Naive thymus-derived CD4-positive, alpha-beta T cell (primary cell): Measurements from ENCODE around the gene ATP8B1. TPM values are rescaled to one million over a fixed set of nuclear protein-coding genes. Genes with fewer than 3 reads are reported as not detected.

Source experiments
- ATAC-seq: fragments of 150-1000 bp; cut with Tn5 transposase; 2 replicates; pipeline ENCODE4 v1.10.0; 2021; ENCODE audit warnings: mild to moderate bottlenecking, moderate library complexity
- CTCF ChIA-PET: fragments of 350-600 bp; sonication (Branson Sonifier 250); formaldehyde crosslinking; loops from one replicate; lab custom pipeline; 2021; ENCODE audit warnings: antibody characterized with exemption; lab: Charles Lee
- POLR2A ChIA-PET: fragments of 350-600 bp; sonication (Branson Sonifier 250); formaldehyde crosslinking; loops from one replicate; lab custom pipeline; 2021; ENCODE audit warnings: antibody characterized with exemption, inconsistent platforms; lab: Charles Lee
- DNase-seq, 9 donors: peaks; one replicate each; pipeline versions ENCODE4 v3.0.0 to v3.0.0-alpha.2; 2020 to 2022; ENCODE audit warnings: mixed read lengths in 1 of 9
- H3K27ac ChIP-seq: one replicate; pipeline ENCODE4 v1.7.0; 2013; ENCODE audit warnings: mild to moderate bottlenecking, low read depth, low read length, moderate library complexity
- H3K27me3 ChIP-seq, 2 donors: one replicate each; pipeline ENCODE4 v1.7.0; 2013; ENCODE audit warnings: low read length in 2 of 2, mild to moderate bottlenecking in 2 of 2, moderate library complexity in 2 of 2; ENCODE audit not compliant: control insufficient read depth in 2 of 2, insufficient read depth in 2 of 2
- H3K36me3 ChIP-seq, 3 experiments: 1 replicate in 2 of 3; 2 replicates in 1 of 3; pipeline ENCODE4 v1.7.0; 2013; ENCODE audit warnings: low read length in 3 of 3, mild to moderate bottlenecking in 3 of 3, moderate library complexity in 1 of 3; ENCODE audit not compliant: insufficient read depth in 3 of 3, control insufficient read depth in 2 of 3
- H3K4me1 ChIP-seq, 2 donors: one replicate each; pipeline ENCODE4 v1.7.0; 2013; ENCODE audit warnings: low read length in 2 of 2, mild to moderate bottlenecking in 2 of 2, moderate library complexity in 1 of 2; ENCODE audit not compliant: control insufficient read depth in 2 of 2, insufficient read depth in 2 of 2
- H3K4me3 ChIP-seq: 2 replicates; pipeline ENCODE4 v1.7.0; 2013; ENCODE audit warnings: mild to moderate bottlenecking, low read length
- H3K9me3 ChIP-seq, 3 experiments: 1 replicate in 2 of 3; 2 replicates in 1 of 3; pipeline ENCODE4 v1.7.0; 2013; ENCODE audit warnings: low read length in 3 of 3; ENCODE audit not compliant: control insufficient read depth in 2 of 3
- H3K27ac Mint-ChIP-seq, 9 donors: one replicate each; pipeline ENCODE4 v1.8.0; 2020 to 2022; ENCODE audit warnings: mixed read lengths in 9 of 9, mild to moderate bottlenecking in 8 of 9, moderate library complexity in 5 of 9, inconsistent platforms in 2 of 9
- H3K27me3 Mint-ChIP-seq, 5 donors: one replicate each; pipeline ENCODE4 v1.8.0; 2021 to 2022; ENCODE audit warnings: mixed read lengths in 5 of 5, mild to moderate bottlenecking in 1 of 5
- H3K36me3 Mint-ChIP-seq, 5 donors: one replicate each; pipeline ENCODE4 v1.8.0; 2020 to 2022; ENCODE audit warnings: mixed read lengths in 5 of 5, mild to moderate bottlenecking in 3 of 5, inconsistent platforms in 1 of 5
- H3K4me1 Mint-ChIP-seq, 7 donors: one replicate each; pipeline ENCODE4 v1.8.0; 2020 to 2022; ENCODE audit warnings: mixed read lengths in 7 of 7, mild to moderate bottlenecking in 3 of 7, inconsistent platforms in 1 of 7
- H3K4me3 Mint-ChIP-seq, 10 donors: one replicate each; pipeline ENCODE4 v1.8.0; 2020 to 2022; ENCODE audit warnings: mild to moderate bottlenecking in 10 of 10, mixed read lengths in 10 of 10, moderate library complexity in 6 of 10, inconsistent platforms in 2 of 10
- H3K9me3 Mint-ChIP-seq, 11 donors: one replicate each; pipeline ENCODE4 v1.8.0; 2020 to 2022; ENCODE audit warnings: mixed read lengths in 11 of 11, mild to moderate bottlenecking in 4 of 11, inconsistent platforms in 1 of 11, moderate library complexity in 1 of 11
- intact Hi-C, 2 donors: fragments of 100-400 bp; cut with micrococcal nuclease; formaldehyde crosslinking; loops; one replicate each; pipeline ENCODE4 v1.15.1; 2023
- polyA plus RNA-seq, 2 donors: library from polyadenylated mRNA; unstranded; fragments of 300-500 nt; fragmentation: Illumina TruSeq; gene quantifications; one replicate each; pipeline ENCODE4 v1.2.3, GENCODE V29; 2021
- total RNA-seq, 6 experiments: library from RNA in 5 of 6; stranded (reverse) in 5 of 6; gene quantifications; 1 replicate in 5 of 6; 2 replicates in 1 of 6; pipeline ENCODE4 v1.2.3 and lab custom pipeline; 2021 to 2026

Gene ATP8B1
- total and polyA plus RNA-seq, 7 experiments from 2014 or later, result not detected

DNA sequence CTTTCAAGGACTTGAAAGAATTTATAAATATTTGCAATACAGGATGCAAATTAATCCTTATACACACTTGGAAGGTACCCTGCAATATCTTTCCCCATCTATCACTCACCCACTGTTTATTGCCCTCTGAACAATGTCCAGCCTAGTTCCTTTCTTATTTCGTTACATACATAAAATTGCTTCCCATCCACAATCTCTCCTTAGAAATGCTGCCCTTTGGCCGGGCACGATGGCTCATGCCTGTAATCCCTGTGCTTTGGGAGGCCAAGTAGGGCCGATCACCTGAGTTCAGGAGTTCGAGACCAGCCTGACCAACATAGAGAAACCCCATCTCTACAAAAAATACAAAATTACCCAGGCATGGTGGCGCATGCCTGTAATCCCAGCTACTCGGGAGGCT is 41.2 kb upstream of the ATP8B1 start:
- ChIA-PET CTCF (no interaction called here), POLR2A (no interaction called here)
- Histone ChIP-seq H3K4me3 (no peak overlapping the region), H3K36me3 (no peaks in the 10 kb centered on the region), H3K27ac (no peak overlapping the region), H3K9me3 (no peaks in the 10 kb centered on the region), H3K27me3 (peaks cover 0 to 2% of the 10 kb centered on the region in 2 donors), H3K4me1 (no peaks in the 10 kb centered on the region)
- H3K27ac Mint-ChIP-seq, result no peak overlapping the region
- DNase-seq, result no peak
- peaks cover 0 to 1% (median 0%) of the 10 kb centered on the region in 5 donors for H3K36me3 Mint-ChIP-seq
- H3K27me3 Mint-ChIP-seq, result peaks cover 13 to 25% (median 19%) of the 10 kb centered on the region in 5 donors
- peaks cover 0 to 3% (median 0%) of the 10 kb centered on the region in 11 donors for H3K9me3 Mint-ChIP-seq
- H3K4me3 Mint-ChIP-seq, result no peak overlapping the region
- H3K4me1 Mint-ChIP-seq, result peaks cover 0 to 13% (median 0%) of the 10 kb centered on the region in 7 donors
- intact Hi-C loops, result no loop called here
- ATAC-seq, result no peak

DNA sequence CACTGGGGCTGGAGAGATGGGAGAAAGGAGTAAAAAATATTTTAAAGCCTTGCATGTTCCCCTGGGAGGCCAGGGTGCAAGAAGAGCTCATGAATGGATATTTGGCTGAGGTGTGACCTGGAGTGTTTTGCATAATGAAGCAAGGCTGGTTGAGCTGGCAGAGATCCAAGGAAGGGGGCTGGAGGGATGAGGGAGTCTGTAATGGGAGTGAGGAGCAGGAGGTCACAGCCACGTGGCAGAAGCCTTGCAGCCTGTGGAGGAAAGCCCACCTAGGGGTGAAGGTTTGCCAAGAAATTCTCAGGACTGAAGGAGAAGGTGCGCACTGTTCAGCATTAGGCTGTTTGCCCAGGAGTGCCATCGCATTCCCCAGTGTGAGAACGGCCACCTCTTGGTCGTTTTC is 40.3 kb upstream of the ATP8B1 start:
- H3K27ac ChIP-seq, result no peak overlapping the region
- H3K9me3 ChIP-seq, result no peaks in the 10 kb centered on the region
- peaks cover 13 to 31% (median 17%) of the 10 kb centered on the region in 5 donors for H3K27me3 Mint-ChIP-seq
- ATAC-seq (no peak), DNase-seq (no peak)
- peaks cover 0 to 2% of the 10 kb centered on the region in 2 donors for H3K27me3 ChIP-seq
- CTCF ChIA-PET, result no interaction called here
- H3K27ac Mint-ChIP-seq, result no peak overlapping the region
- no peak overlapping the region for H3K4me3 ChIP-seq
- H3K4me1 ChIP-seq, result no peaks in the 10 kb centered on the region
- no peaks in the 10 kb centered on the region for H3K36me3 ChIP-seq
- H3K4me3 Mint-ChIP-seq, result no peak overlapping the region
- peaks cover 0 to 3% (median 0%) of the 10 kb centered on the region in 11 donors for H3K9me3 Mint-ChIP-seq
- POLR2A ChIA-PET, result no interaction called here
- peaks cover 0 to 1% (median 0%) of the 10 kb centered on the region in 5 donors for H3K36me3 Mint-ChIP-seq
- peaks cover 0 to 15% (median 0%) of the 10 kb centered on the region in 7 donors for H3K4me1 Mint-ChIP-seq
- intact Hi-C loops, result no loop called here

DNA sequence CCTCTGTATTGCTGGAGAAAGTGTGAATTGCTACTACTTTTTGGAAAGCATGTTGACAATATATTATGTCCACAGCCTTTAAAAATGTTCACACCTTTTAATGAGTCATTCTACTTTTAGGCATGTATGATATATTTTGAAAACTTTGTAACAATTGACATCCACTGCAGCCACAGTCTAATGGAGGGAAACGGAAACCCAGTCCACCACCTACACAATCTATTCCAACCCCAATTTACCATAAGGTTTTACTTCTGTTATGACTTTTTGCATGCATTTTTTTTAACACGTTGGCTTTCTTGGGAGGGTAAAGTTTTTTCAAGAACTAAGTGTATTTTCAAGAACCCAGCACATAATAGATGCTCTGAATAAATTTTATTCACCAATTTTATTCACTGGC is 38.5 kb upstream of the ATP8B1 start:
- peaks cover 0 to 3% (median 0%) of the 10 kb centered on the region in 11 donors for H3K9me3 Mint-ChIP-seq
- Histone ChIP-seq H3K4me1 (no peaks in the 10 kb centered on the region), H3K4me3 (no peak overlapping the region), H3K27me3 (peaks cover 0 to 2% of the 10 kb centered on the region in 2 donors), H3K36me3 (no peaks in the 10 kb centered on the region), H3K9me3 (no peaks in the 10 kb centered on the region), H3K27ac (no peak overlapping the region)
- H3K27ac Mint-ChIP-seq, result no peak overlapping the region
- ChIA-PET CTCF (no interaction called here), POLR2A (no interaction called here)
- H3K27me3 Mint-ChIP-seq, result peaks cover 8 to 37% (median 14%) of the 10 kb centered on the region in 5 donors
- peaks cover 0 to 3% (median 0%) of the 10 kb centered on the region in 5 donors for H3K36me3 Mint-ChIP-seq
- H3K4me3 Mint-ChIP-seq, result no peak overlapping the region
- no peak for DNase-seq
- peaks cover 0 to 23% (median 0%) of the 10 kb centered on the region in 7 donors for H3K4me1 Mint-ChIP-seq
- no peak for ATAC-seq
- intact Hi-C loops, result no loop called here

DNA sequence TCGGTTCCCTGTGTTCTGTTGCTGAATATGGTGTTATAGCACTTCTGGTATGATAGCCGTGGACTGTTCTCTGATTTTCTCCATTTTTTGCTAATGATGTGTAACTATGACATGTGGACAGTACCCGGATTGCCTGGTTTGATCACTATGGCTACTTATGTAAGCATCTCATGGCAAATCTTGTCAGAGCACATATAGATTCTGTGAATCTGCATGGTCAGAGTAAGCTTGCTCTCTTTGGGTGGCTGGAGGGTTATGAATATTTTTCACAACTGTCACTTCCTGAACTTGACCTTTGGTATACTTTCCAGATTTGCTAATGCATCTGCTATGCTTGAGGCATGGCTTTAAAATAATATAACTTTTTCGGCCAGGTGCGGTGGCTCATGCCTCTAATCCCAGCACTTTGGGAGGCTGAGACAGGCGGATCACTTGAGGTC is 36.8 kb upstream of the ATP8B1 start:
- no peak for ATAC-seq
- DNase-seq, result no peak
- Mint-ChIP-seq H3K36me3 (peaks cover 0 to 9% (median 0%) of the 10 kb centered on the region in 5 donors), H3K27me3 (peaks cover 8 to 39% (median 11%) of the 10 kb centered on the region in 5 donors), H3K27ac (no peak overlapping the region), H3K4me3 (no peak overlapping the region), H3K4me1 (peaks cover 0 to 23% (median 0%) of the 10 kb centered on the region in 7 donors), H3K9me3 (peaks cover 0 to 5% (median 0%) of the 10 kb centered on the region in 11 donors)
- intact Hi-C loops, result loop anchor here in 1 of 2 donors (10.0 kb wide), 1 partner anchor 1205 kb away; the partner anchor contains the start of gene TXNL1
- H3K27me3 ChIP-seq, result no peaks in the 10 kb centered on the region
- no peaks in the 10 kb centered on the region for H3K36me3 ChIP-seq
- H3K27ac ChIP-seq, result no peak overlapping the region
- CTCF ChIA-PET, result no interaction called here
- H3K9me3 ChIP-seq, result no peaks in the 10 kb centered on the region
- no peak overlapping the region for H3K4me3 ChIP-seq
- no peaks in the 10 kb centered on the region for H3K4me1 ChIP-seq
- POLR2A ChIA-PET, result no interaction called here

DNA sequence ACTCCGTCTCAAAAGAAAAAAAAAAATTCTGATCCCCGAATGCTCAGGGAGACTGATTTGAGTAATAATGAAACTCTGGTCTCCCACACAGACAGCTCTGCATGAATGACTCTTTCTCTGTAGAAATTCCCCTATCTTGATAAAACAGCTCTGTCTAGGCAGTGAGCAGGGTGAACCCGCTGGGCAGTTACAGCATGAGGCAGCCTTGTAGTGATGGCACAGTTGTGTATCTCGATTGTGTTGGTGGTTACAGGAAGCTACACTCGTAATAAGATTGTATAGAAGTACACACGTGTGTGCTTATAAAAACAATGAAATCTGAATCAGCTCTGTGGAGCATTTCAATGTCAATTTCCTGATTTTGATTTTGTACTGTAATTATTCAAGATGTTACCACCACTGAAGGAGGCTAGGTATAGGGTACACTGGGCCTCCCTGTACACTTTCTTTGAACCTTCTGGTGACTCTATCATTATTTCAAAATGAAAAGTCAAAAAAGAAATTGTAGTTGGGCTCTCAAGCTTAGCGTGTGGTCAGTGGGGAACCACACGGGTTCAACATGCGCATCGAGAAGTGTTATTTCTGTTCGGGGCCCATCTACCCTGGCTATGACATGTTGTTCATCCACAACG is 34.9 kb upstream of the ATP8B1 start:
- H3K4me1 Mint-ChIP-seq, result peaks cover 4 to 35% (median 11%) of the 10 kb centered on the region in 7 donors
- DNase-seq, result peak in 1 of 9 donors; percentile 47
- peak; percentile 57 for ATAC-seq
- Histone ChIP-seq H3K36me3 (no peaks in the 10 kb centered on the region), H3K27me3 (no peaks in the 10 kb centered on the region), H3K4me3 (no peak overlapping the region), H3K27ac (no peak overlapping the region), H3K4me1 (no peaks in the 10 kb centered on the region), H3K9me3 (no peaks in the 10 kb centered on the region)
- intact Hi-C loops, result loop anchor here in 1 of 2 donors (10.0 kb wide), 1 partner anchor 1203 kb away; the partner anchor contains the start of gene TXNL1
- ChIA-PET CTCF (interaction anchor here (0.7 kb wide), 1 partner anchor 102 kb away, joined by 4 read pairs; no protein-coding TSS in a partner anchor), POLR2A (no interaction called here)
- H3K9me3 Mint-ChIP-seq, result peaks cover 0 to 5% (median 0%) of the 10 kb centered on the region in 11 donors
- H3K4me3 Mint-ChIP-seq, result peak overlapping the region in 1 of 10 donors; percentile 22
- H3K27me3 Mint-ChIP-seq, result peaks cover 0 to 26% (median 5%) of the 10 kb centered on the region in 5 donors
- peaks cover 0 to 9% (median under 1%) of the 10 kb centered on the region in 5 donors for H3K36me3 Mint-ChIP-seq
- H3K27ac Mint-ChIP-seq, result peak overlapping the region in 2 of 9 donors; percentile 6 to 30

DNA sequence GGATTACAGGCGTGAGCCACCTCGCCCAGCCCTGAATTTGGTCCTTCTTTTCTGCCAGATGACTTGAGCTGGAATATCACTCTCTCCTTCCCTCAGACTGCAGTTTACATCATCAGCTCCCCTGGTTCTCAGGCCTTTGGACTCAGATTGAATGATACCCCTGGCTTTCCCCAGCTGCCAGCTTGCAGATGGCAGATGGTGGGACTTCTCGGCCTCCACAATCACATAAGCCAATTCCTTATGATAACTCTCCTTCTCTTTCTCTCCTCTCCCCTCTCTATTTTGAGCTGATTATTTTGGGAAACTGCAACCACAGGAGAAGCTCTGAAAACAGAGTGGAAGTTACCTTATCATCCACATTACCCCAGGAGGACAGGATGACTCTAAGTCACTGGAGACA is 33.4 kb upstream of the ATP8B1 start:
- DNase-seq (no peak), ATAC-seq (no peak)
- no peaks in the 10 kb centered on the region for H3K27me3 ChIP-seq
- H3K27ac Mint-ChIP-seq, result no peak overlapping the region
- intact Hi-C loops, result loop anchor here in 1 of 2 donors (10.0 kb wide), 1 partner anchor 1202 kb away; the partner anchor contains the start of gene TXNL1
- peaks cover 0 to 24% (median 4%) of the 10 kb centered on the region in 5 donors for H3K27me3 Mint-ChIP-seq
- H3K4me3 ChIP-seq, result no peak overlapping the region
- CTCF ChIA-PET, result no interaction called here
- peaks cover 12 to 41% (median 20%) of the 10 kb centered on the region in 7 donors for H3K4me1 Mint-ChIP-seq
- H3K9me3 ChIP-seq, result no peaks in the 10 kb centered on the region
- peaks cover 0 to 6% of the 10 kb centered on the region in 2 donors for H3K4me1 ChIP-seq
- H3K4me3 Mint-ChIP-seq, result no peak overlapping the region
- POLR2A ChIA-PET, result no interaction called here
- no peak overlapping the region for H3K27ac ChIP-seq
- H3K9me3 Mint-ChIP-seq, result peaks cover 0 to 11% (median 5%) of the 10 kb centered on the region in 11 donors
- peaks cover 3 to 18% (median 4%) of the 10 kb centered on the region in 5 donors for H3K36me3 Mint-ChIP-seq
- no peaks in the 10 kb centered on the region for H3K36me3 ChIP-seq
